Thoracic aorta (tissue), 2 donors: Measurements from ENCODE around the gene FAM174C. TPM values are rescaled to one million over a fixed set of nuclear protein-coding genes. Genes with fewer than 3 reads are reported as not detected.

ENCODE experiments used
- ATAC-seq: fragments of 150-250 bp; one replicate; pipeline ENCODE4 v1.8.0; 2017; ENCODE audit warnings: low read depth; ENCODE audit not compliant: insufficient number of reproducible peaks, low FRiP score
- DNase-seq: peaks from one replicate; pipeline ENCODE4 v3.0.0-alpha.2; 2020; ENCODE audit warnings: low spot score
- H3K27ac ChIP-seq, 2 donors: fragments of 200-600 bp; sonication (generic); 1 replicate in 1 of 2; 2 replicates in 1 of 2; pipeline ENCODE4 v1.5.1; 2016; ENCODE audit warnings: mild to moderate bottlenecking in 2 of 2, moderate library complexity in 2 of 2
- H3K27me3 ChIP-seq: fragments of 200-600 bp; sonication (generic); replicated peaks from 2 replicates; pipeline ENCODE4 v1.6.0; 2016; ENCODE audit warnings: mild to moderate bottlenecking; ENCODE audit not compliant: insufficient read depth
- H3K36me3 ChIP-seq: fragments of 200-600 bp; sonication (generic); one replicate; pipeline ENCODE4 v1.5.1; 2016
- H3K4me1 ChIP-seq, 2 donors: fragments of 200-600 bp; sonication (generic); 1 replicate in 1 of 2; 2 replicates in 1 of 2; pipeline versions ENCODE4 v1.5.1 to v1.6.0; 2016; ENCODE audit warnings: low read depth in 2 of 2, mild to moderate bottlenecking in 1 of 2; ENCODE audit not compliant: control insufficient read depth in 1 of 2
- H3K4me3 ChIP-seq: fragments of 200-600 bp; sonication (generic); 2 replicates; pipeline ENCODE4 v1.5.1; 2016; ENCODE audit warnings: mild to moderate bottlenecking
- H3K9me3 ChIP-seq: fragments of 200-600 bp; sonication (generic); 2 replicates; pipeline ENCODE4 v1.5.1; 2016
- CTCF ChIP-seq: fragments of 200-600 bp; sonication (generic); IDR thresholded peaks from one replicate; pipeline ENCODE4 v1.5.1; 2019; ENCODE audit warnings: antibody characterized with exemption
- total RNA-seq, 2 donors: library from RNA; depleted of rRNA; stranded (reverse); fragments of >200 nt; gene quantifications; one replicate each; pipeline versions ENCODE4 v1.1.0 to v1.2.3, GENCODE V29; 2016

The FAM174C gene
- total RNA-seq, 2 donors from 2014 or later = 18.8 to 40.8 TPM

DNA sequence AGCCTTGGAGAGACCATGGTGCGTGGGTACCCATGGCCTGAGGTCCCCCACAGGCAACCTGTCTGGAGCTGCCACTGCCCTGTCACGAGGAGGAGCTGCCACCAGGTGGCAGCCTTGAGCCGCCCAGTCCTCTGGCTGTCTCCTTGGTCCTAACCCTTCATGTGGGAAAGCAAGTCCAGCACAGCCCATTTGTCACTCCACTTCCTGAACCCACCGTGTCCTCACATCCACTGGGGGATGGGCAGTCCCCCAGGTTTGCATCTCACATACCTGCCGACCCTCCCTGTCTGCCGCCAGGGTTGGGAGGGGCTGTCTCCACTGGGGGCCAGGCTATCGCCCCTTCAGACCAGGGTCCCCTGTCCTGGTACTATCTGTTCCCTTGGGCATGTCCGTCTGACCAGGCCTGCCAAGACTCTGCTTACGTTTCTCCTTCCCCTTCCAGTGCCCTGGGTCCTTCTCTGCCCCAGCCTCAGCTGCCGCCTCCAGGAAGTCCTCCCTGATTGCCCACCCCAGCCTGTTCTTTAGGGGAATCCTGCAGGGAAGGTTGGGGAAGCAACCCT, 4.5 kb downstream of the FAM174C start:
- Histone ChIP-seq H3K4me1 (peaks cover 10 to 15% of the 10 kb centered on the region in 2 donors), H3K4me3 (no peak overlapping the region), H3K27me3 (peaks cover 7% of the 10 kb centered on the region), H3K27ac (no peak overlapping the region), H3K9me3 (no peaks in the 10 kb centered on the region), H3K36me3 (peaks cover 9% of the 10 kb centered on the region)
- TF ChIP-seq CTCF = peak; percentile 97
- ATAC-seq (peak; percentile 26), DNase-seq (no peak)

GRCh38 chr19:1280636-1281568, 5.6 kb downstream of the FAM174C start:
- peaks cover 8 to 12% of the 10 kb centered on the region in 2 donors for H3K4me1 ChIP-seq
- H3K27ac ChIP-seq = no peak overlapping the region
- no peak for ATAC-seq
- no peak for TF ChIP-seq CTCF
- H3K27me3 ChIP-seq = peaks cover 7% of the 10 kb centered on the region
- DNase-seq = no peak
- no peak overlapping the region for H3K4me3 ChIP-seq
- H3K9me3 ChIP-seq = no peaks in the 10 kb centered on the region
- H3K36me3 ChIP-seq = peaks cover 9% of the 10 kb centered on the region

GRCh38 chr19:1281569-1282287, 6.4 kb downstream of the FAM174C start:
- Histone ChIP-seq H3K27me3 (peaks cover 12% of the 10 kb centered on the region), H3K9me3 (no peaks in the 10 kb centered on the region), H3K4me1 (peaks cover under 1 to 8% of the 10 kb centered on the region in 2 donors), H3K27ac (no peak overlapping the region), H3K4me3 (no peak overlapping the region), H3K36me3 (peaks cover 9% of the 10 kb centered on the region)
- no peak for DNase-seq
- ATAC-seq = no peak
- TF ChIP-seq CTCF = no peak

DNA sequence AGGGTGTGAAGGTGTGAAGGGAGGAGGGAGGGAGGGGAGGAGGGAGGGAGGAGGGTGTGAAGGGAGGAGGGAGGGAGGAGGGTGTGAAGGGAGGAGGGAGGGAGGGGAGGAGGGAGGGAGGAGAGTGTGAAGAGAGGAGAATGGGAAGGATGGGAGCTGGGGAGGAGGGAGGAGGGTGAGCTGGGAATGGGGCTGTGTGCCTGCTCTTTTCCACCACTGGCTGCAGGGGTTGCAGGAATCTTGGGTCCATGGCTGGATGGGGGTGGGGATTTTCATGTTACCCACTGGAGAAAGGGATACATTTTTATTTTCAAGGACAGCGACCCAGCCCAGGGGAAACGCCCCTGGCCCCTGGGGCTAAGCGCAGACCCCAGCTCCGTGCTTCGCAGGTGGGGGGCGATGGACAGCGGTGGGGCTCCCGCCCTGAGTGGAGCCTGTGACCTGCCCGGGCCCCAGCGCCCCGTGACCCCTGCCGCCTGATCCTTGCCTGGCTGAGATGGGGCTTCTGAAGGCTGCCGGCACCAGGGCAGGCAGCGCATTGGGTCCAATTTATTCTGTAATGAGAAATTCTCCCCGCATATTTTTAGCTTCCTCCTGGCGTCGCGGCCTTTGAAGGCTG, 7.4 kb downstream of the FAM174C start:
- TF ChIP-seq CTCF = no peak
- Histone ChIP-seq H3K36me3 (peaks cover 9% of the 10 kb centered on the region), H3K27me3 (peaks cover 18% of the 10 kb centered on the region), H3K27ac (no peak overlapping the region), H3K9me3 (no peaks in the 10 kb centered on the region), H3K4me3 (no peak overlapping the region), H3K4me1 (peaks cover 0 to 14% of the 10 kb centered on the region in 2 donors)
- DNase-seq (no peak), ATAC-seq (no peak)
